Measurements from ENCODE around the gene SDK2. TPM values are rescaled to one million over a fixed set of nuclear protein-coding genes. Genes with fewer than 3 reads are reported as not detected.
A peak's percentile ranks its signal among the peaks of the same experiment; 100 is the strongest.

The SDK2 gene
- total and polyA plus RNA-seq, 9 of the 15 experiments (the other 6 are each of a cell fraction or from before 2014, with no cell fraction given): 0.04 TPM; not detected in 8

- TF ChIP-seq MGA (IDR thresholded peaks at IDR 0.05) (peak; percentile 81), RERE (CRISPR knock-in tag; IDR thresholded peaks at IDR 0.05; ENCODE audit: borderline replicate concordance) (no peak), CCAR2 (IDR thresholded peaks at IDR 0.05; ENCODE audit: low read depth, low read length) (no peak), POLR2G (IDR thresholded peaks at IDR 0.05; ENCODE audit: low read depth, low read length) (peak; percentile 94), ZNF280A (IDR thresholded peaks at IDR 0.05; ENCODE audit: low read depth, partially characterized antibody) (no peak), RUNX1 (IDR thresholded peaks at IDR 0.05; ENCODE audit: low read depth) (no peak), KDM2B (CRISPR knock-in tag; IDR thresholded peaks at IDR 0.05) (peak; percentile 73; the same call in 1 of the 2 replicates)
Measured at GRCh38 chr17:73311781-73312641, 332.2 kb downstream of the SDK2 start, which contains the start of gene CDC42EP4 (continued).

All from K562 (cell line).